Erythroblast (primary cell): ENCODE data around the gene ITGA11.

Source experiments
- DNase-seq, 2 experiments: peaks; one replicate each; lab custom pipeline; 2025; lab: John Stamatoyannopoulos, UW
- GATA1 ChIP-seq: IDR thresholded peaks from 2 replicates; pipeline ENCODE4 v1.6.1; 2011; ENCODE audit warnings: low read depth, mild to moderate bottlenecking, control low read depth, low read length, moderate library complexity
- POLR2A ChIP-seq: IDR thresholded peaks from 2 replicates; pipeline ENCODE4 v1.6.1; 2011; ENCODE audit warnings: mild to moderate bottlenecking, low read length

Gene ITGA11

GRCh38 chr15:68465861-68466560 is 34.0 kb upstream of the ITGA11 start:
- DNase-seq, result no peak
- TF ChIP-seq POLR2A, result no peak
- no peak for TF ChIP-seq GATA1

GRCh38 chr15:68464448-68465090 is 32.6 kb upstream of the ITGA11 start:
- DNase-seq, result no peak
- no peak for TF ChIP-seq GATA1
- TF ChIP-seq POLR2A, result no peak

GRCh38 chr15:68463996-68464395 is 32.0 kb upstream of the ITGA11 start:
- no peak for DNase-seq
- TF ChIP-seq GATA1, result no peak
- no peak for TF ChIP-seq POLR2A

GRCh38 chr15:68463444-68463843 is 31.5 kb upstream of the ITGA11 start:
- no peak for DNase-seq
- no peak for TF ChIP-seq GATA1
- no peak for TF ChIP-seq POLR2A

- DNase-seq, result no peak
- TF ChIP-seq POLR2A (no peak), GATA1 (no peak)
These were observed 28.2 kb upstream of the ITGA11 start for GRCh38 chr15:68460166-68460565.

GRCh38 chr15:68450192-68450591 is 18.2 kb upstream of the ITGA11 start:
- no peak for DNase-seq
- TF ChIP-seq GATA1 (no peak), POLR2A (no peak)

GRCh38 chr15:68449389-68449788 is 17.4 kb upstream of the ITGA11 start:
- DNase-seq, result no peak
- TF ChIP-seq GATA1, result no peak
- TF ChIP-seq POLR2A, result no peak

GRCh38 chr15:68447976-68448755 is 16.2 kb upstream of the ITGA11 start:
- no peak for TF ChIP-seq POLR2A
- TF ChIP-seq GATA1, result no peak

GRCh38 chr15:68447209-68447608 is 15.2 kb upstream of the ITGA11 start:
- TF ChIP-seq GATA1, result no peak
- DNase-seq, result no peak

More at GRCh38 chr15:68447976-68448755, 16.2 kb upstream of the ITGA11 start:
- DNase-seq, result no peak

GRCh38 chr15:68445351-68445750 is 13.4 kb upstream of the ITGA11 start:
- TF ChIP-seq POLR2A, result no peak
- TF ChIP-seq GATA1, result no peak
- DNase-seq, result no peak

- no peak for DNase-seq
- no peak for TF ChIP-seq GATA1
- no peak for TF ChIP-seq POLR2A
These were observed 12.4 kb upstream of the ITGA11 start for GRCh38 chr15:68444336-68444735.

GRCh38 chr15:68442903-68443302 is 10.9 kb upstream of the ITGA11 start:
- no peak for DNase-seq
- TF ChIP-seq POLR2A (no peak), GATA1 (no peak)

GRCh38 chr15:68442041-68442440 is 10.1 kb upstream of the ITGA11 start:
- no peak for DNase-seq
- TF ChIP-seq POLR2A (no peak), GATA1 (no peak)

- TF ChIP-seq GATA1 (no peak), POLR2A (no peak)
- DNase-seq, result no peak
These were observed 9.2 kb upstream of the ITGA11 start for GRCh38 chr15:68441045-68441743.
